ENCODE data around the gene SMARCA1.

GRCh38 chrX:129461801-129462456 lies 61.4 kb downstream of the SMARCA1 start:
- no peak for TF ChIP-seq PKNOX1 (IDR thresholded peaks at IDR 0.05)
- no peak for TF ChIP-seq CTCF (IDR thresholded peaks at IDR 0.05 in 2 of 3, conservative IDR thresholded peaks at IDR 0.05 in 1 of 3; ENCODE audit: control insufficient read depth in 2 of 3, extremely low read depth in 1 of 3, insufficient read depth in 1 of 3, low read depth in 3 of 3, low read length in 3 of 3)
- no peak for TF ChIP-seq USF1 (IDR thresholded peaks at IDR 0.05; ENCODE audit: borderline replicate concordance, extremely low read length, insufficient read depth, low read depth, low read length)
- no peak for TF ChIP-seq POLR2AphosphoS5 (IDR thresholded peaks at IDR 0.05; ENCODE audit: low read length)
- TF ChIP-seq SUPT20H (IDR thresholded peaks at IDR 0.05; ENCODE audit: borderline replicate concordance, control insufficient read depth, low read depth, low read length): no peak
- TF ChIP-seq USF2 (IDR thresholded peaks at IDR 0.05; ENCODE audit: borderline replicate concordance, low read depth, low read length): no peak
- no peak for TF ChIP-seq REST (IDR thresholded peaks at IDR 0.05; ENCODE audit: low read depth, low read length)
- no peak for TF ChIP-seq BMI1 (IDR thresholded peaks at IDR 0.05; ENCODE audit: borderline replicate concordance)
- no peak for TF ChIP-seq RBBP5 (conservative IDR thresholded peaks at IDR 0.05)

All from GM12878 (cell line).